ENCODE results near the gene PLCB3. TPM values are rescaled to one million over a fixed set of nuclear protein-coding genes. Genes with fewer than 3 reads are reported as not detected.

PLCB3 gene
- total and polyA plus RNA-seq, 2 donors (not counting 3 experiments of a cell fraction or from before 2014, with no cell fraction given), result 32.3 to 61.1 TPM

DNA sequence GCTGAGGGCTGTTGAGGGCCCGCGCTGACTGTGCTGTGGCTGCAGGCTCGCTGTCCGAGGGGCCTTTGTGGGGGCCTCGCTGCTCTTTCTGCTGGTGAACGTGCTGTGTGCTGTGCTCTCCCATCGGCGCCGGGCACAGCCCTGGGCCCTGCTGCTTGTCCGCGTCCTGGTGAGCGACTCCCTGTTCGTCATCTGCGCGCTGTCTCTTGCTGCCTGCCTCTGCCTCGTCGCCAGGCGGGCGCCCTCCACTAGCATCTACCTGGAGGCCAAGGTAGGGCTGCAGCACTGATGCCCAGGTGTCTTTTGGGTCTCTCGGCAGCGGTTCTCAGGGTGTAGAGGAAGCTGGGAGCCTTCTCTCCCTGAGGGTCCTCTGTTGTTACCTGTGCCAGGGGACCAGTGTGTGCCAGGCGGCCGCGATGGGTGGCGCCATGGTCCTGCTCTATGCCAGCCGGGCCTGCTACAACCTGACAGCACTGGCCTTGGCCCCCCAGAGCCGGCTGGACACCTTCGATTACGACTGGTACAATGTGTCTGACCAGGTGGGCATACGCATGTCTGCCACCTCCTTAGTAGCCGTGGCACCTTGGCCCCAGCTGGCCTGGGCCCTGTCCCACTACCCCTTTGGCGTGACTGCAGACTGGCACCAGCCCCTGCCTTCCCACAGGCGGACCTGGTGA is 36.5 kb downstream of the PLCB3 start:
- no peaks in the 10 kb centered on the region for H3K36me3 ChIP-seq (ENCODE audit: control insufficient read depth in 2 of 2, extremely low read depth in 1 of 2, insufficient read depth in 2 of 2, low read length in 2 of 2)
- intact Hi-C loops (cut with micrococcal nuclease) (loop anchor here (5.0 kb wide), 1 partner anchor 101 kb away; the partner anchor contains the start of gene STIP1), dilution Hi-C loops (cut with MboI; ENCODE audit: extremely low pct_ligation_motif_present, low sequenced_read_pairs) (no loop called here)
- H3K9me1 ChIP-seq (replicated peaks; ENCODE audit: control insufficient read depth, extremely low read depth, insufficient read depth, low read length), result no peaks in the 10 kb centered on the region
- no peak for FAIRE-seq
- H2AFZ ChIP-seq (ENCODE audit: low read depth, low read length), result no peak overlapping the region
- peaks cover 11% of the 10 kb centered on the region for H3K4me1 ChIP-seq (ENCODE audit: control insufficient read depth, extremely low read depth, insufficient read depth, low read length)
- H3K27ac ChIP-seq (ENCODE audit: insufficient read depth, low read depth, low read length), result no peak overlapping the region
- POLR2A ChIA-PET, result interaction anchor here (0.5 kb wide), 1 partner anchor 17 kb away, joined by 3 read pairs; no protein-coding TSS in a partner anchor
- peaks cover 20 to 29% of the 10 kb centered on the region in 2 experiments for H3K27me3 ChIP-seq (ENCODE audit: control insufficient read depth in 2 of 2, insufficient read depth in 2 of 2, low read length in 2 of 2)
- BruUV-seq (replicated peaks), result no TSS peak
- H3K9me3 ChIP-seq (replicated peaks; ENCODE audit: control insufficient read depth, insufficient read depth, low read length), result no peaks in the 10 kb centered on the region
- H4K20me1 ChIP-seq (replicated peaks; ENCODE audit: control insufficient read depth, extremely low read depth, insufficient read depth, low read length), result no peaks in the 10 kb centered on the region
- TF ChIP-seq FOS (IDR thresholded peaks at IDR 0.05; ENCODE audit: borderline replicate concordance, insufficient read depth, low read length), result no peak
- no peak for TF ChIP-seq POLR2A (IDR thresholded peaks at IDR 0.05; ENCODE audit: low read depth, low read length)
- TF ChIP-seq, protein P1, sequence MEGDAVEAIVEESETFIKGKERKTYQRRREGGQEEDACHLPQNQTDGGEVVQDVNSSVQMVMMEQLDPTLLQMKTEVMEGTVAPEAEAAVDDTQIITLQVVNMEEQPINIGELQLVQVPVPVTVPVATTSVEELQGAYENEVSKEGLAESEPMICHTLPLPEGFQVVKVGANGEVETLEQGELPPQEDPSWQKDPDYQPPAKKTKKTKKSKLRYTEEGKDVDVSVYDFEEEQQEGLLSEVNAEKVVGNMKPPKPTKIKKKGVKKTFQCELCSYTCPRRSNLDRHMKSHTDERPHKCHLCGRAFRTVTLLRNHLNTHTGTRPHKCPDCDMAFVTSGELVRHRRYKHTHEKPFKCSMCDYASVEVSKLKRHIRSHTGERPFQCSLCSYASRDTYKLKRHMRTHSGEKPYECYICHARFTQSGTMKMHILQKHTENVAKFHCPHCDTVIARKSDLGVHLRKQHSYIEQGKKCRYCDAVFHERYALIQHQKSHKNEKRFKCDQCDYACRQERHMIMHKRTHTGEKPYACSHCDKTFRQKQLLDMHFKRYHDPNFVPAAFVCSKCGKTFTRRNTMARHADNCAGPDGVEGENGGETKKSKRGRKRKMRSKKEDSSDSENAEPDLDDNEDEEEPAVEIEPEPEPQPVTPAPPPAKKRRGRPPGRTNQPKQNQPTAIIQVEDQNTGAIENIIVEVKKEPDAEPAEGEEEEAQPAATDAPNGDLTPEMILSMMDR (IDR thresholded peaks at IDR 0.05; ENCODE audit: extremely low read depth in 1 of 2, insufficient read depth in 1 of 2, low read depth in 1 of 2, low read length in 2 of 2), result no peak
- no peak for TF ChIP-seq MAX (IDR thresholded peaks at IDR 0.05; ENCODE audit: insufficient read depth, insufficient read length)
- TF ChIP-seq POLR2AphosphoS5 (IDR thresholded peaks at IDR 0.05; ENCODE audit: insufficient read depth, low read depth, low read length), result no peak
- no peak for TF ChIP-seq GATA2 (IDR thresholded peaks at IDR 0.05; ENCODE audit: insufficient read depth, insufficient read length, low read depth, low read length)
- no peak for TF ChIP-seq MYC (IDR thresholded peaks at IDR 0.05; ENCODE audit: low read depth, low read length)
- TF ChIP-seq EZH2 (IDR thresholded peaks at IDR 0.05; ENCODE audit: borderline replicate concordance, low read depth, low read length, severe bottlenecking), result no peak
- TF ChIP-seq JUN (IDR thresholded peaks at IDR 0.05; ENCODE audit: borderline replicate concordance, insufficient read depth, insufficient read length, low read depth), result no peak
- no peak overlapping the region for H3K4me2 ChIP-seq (ENCODE audit: insufficient read depth, low read length)
- no peak overlapping the region for H3K4me3 ChIP-seq (replicated peaks in 1 of 3; ENCODE audit: insufficient read depth in 1 of 3, low read depth in 1 of 3, low read length in 3 of 3)
- H3K79me2 ChIP-seq (ENCODE audit: control insufficient read depth, insufficient read depth, low read length), result peaks cover 2% of the 10 kb centered on the region
- no peak overlapping the region for H3K9ac ChIP-seq (replicated peaks; ENCODE audit: extremely low read depth, insufficient read depth, low read length)
- DNase-seq (ENCODE audit: low read depth, low spot score), result no peak
- CTCF ChIA-PET, result interaction anchor here (1.1 to 2.2 kb wide), 2 partner anchors 13 to 16 kb away, joined by 4 to 8 read pairs; no protein-coding TSS in a partner anchor

Data from endothelial cell of umbilical vein (primary cell).